Thyroid gland (tissue), 4 donors: ENCODE results near the gene ACSL1.

Source experiments
- POLR2A ChIP-seq, 2 donors: fragments of 450-650 bp; IDR thresholded peaks; one replicate each; pipeline ENCODE4 v1.6.1; 2017; ENCODE audit warnings: antibody characterized with exemption in 2 of 2, mild to moderate bottlenecking in 2 of 2, moderate library complexity in 1 of 2
- TF ChIP-seq, protein P1 (sequence below), 6 experiments: fragments of 200-600 bp in 3 of 6; fragments of 450-650 bp in 3 of 6; sonication (generic) in 3 of 6; IDR thresholded peaks; one replicate each; pipeline ENCODE4 v1.5.1; 2016 to 2019; ENCODE audit warnings: antibody characterized with exemption in 6 of 6, mild to moderate bottlenecking in 2 of 6, inconsistent platforms in 1 of 6, moderate library complexity in 1 of 6

GRCh38 chr4:184810720-184811119, 15.0 kb downstream of the ACSL1 start:
- TF ChIP-seq, protein P1, sequence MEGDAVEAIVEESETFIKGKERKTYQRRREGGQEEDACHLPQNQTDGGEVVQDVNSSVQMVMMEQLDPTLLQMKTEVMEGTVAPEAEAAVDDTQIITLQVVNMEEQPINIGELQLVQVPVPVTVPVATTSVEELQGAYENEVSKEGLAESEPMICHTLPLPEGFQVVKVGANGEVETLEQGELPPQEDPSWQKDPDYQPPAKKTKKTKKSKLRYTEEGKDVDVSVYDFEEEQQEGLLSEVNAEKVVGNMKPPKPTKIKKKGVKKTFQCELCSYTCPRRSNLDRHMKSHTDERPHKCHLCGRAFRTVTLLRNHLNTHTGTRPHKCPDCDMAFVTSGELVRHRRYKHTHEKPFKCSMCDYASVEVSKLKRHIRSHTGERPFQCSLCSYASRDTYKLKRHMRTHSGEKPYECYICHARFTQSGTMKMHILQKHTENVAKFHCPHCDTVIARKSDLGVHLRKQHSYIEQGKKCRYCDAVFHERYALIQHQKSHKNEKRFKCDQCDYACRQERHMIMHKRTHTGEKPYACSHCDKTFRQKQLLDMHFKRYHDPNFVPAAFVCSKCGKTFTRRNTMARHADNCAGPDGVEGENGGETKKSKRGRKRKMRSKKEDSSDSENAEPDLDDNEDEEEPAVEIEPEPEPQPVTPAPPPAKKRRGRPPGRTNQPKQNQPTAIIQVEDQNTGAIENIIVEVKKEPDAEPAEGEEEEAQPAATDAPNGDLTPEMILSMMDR (IDR thresholded peaks at IDR 0.05): no peak
- TF ChIP-seq POLR2A (IDR thresholded peaks at IDR 0.05): no peak
